Prostate gland (tissue), 2 donors: Measurements from ENCODE around the gene ARHGAP6. TPM values are rescaled to one million over a fixed set of nuclear protein-coding genes. Genes with fewer than 3 reads are reported as not detected.
"Not testable (repeated sequence)": the region's sequence is repeated elsewhere in the genome, so short reads cannot be mapped to it uniquely, and the experiment has no call there.

Source experiments
- DNase-seq: peaks from one replicate; pipeline ENCODE4 v3.0.0-alpha.2; 2019; ENCODE audit warnings: low spot score
- H3K27ac ChIP-seq, 2 donors: fragments of 200-600 bp; sonication (generic); 2 replicates each; pipeline ENCODE4 v1.5.1; 2017 to 2019
- H3K27me3 ChIP-seq: fragments of 200-600 bp; sonication (generic); replicated peaks from 2 replicates; pipeline ENCODE4 v1.5.1; 2019; ENCODE audit not compliant: insufficient read depth
- H3K36me3 ChIP-seq, 2 donors: fragments of 200-600 bp; sonication (generic); 1 replicate in 1 of 2; 2 replicates in 1 of 2; pipeline versions ENCODE4 v1.5.1 to v1.8.1; 2017 to 2019
- H3K4me1 ChIP-seq: fragments of 200-600 bp; sonication (generic); replicated peaks from 2 replicates; pipeline ENCODE4 v1.5.1; 2019
- H3K4me3 ChIP-seq, 2 donors: fragments of 200-600 bp; sonication (generic); 2 replicates each; pipeline ENCODE4 v1.5.1; 2017 to 2019
- H3K9me3 ChIP-seq: fragments of 200-600 bp; sonication (generic); 2 replicates; pipeline ENCODE4 v1.5.1; 2017
- POLR2A ChIP-seq: fragments of 450-650 bp; IDR thresholded peaks from one replicate; pipeline ENCODE4 v1.6.1; 2016; ENCODE audit warnings: antibody characterized with exemption, mild to moderate bottlenecking
- POLR2AphosphoS5 ChIP-seq: sonication (generic); formaldehyde crosslinking; IDR thresholded peaks from one replicate; pipeline ENCODE4 v1.6.1; 2017; ENCODE audit warnings: antibody characterized with exemption
- whole genome bisulfite sequencing: methylation state at CpG from one replicate; pipeline ENCODE4 v1.1.5; 2018; 5-methylcytosine and 5-hydroxymethylcytosine counted together
- intact Hi-C: fragments of 100-400 bp; cut with DNase I; formaldehyde crosslinking; loops from one replicate; pipeline ENCODE4 v1.14.2; 2022
- total RNA-seq, 2 donors: library from RNA; depleted of rRNA; stranded (reverse); fragments of >200 nt; gene quantifications; one replicate each; pipeline ENCODE4 v1.1.0, GENCODE V29; 2016
- TF ChIP-seq, protein P1 (sequence below), 4 experiments: fragments of 200-600 bp in 2 of 4; fragments of 450-650 bp in 2 of 4; sonication (generic) in 2 of 4; IDR thresholded peaks; 1 replicate in 3 of 4; 2 replicates in 1 of 4; pipeline ENCODE4 v1.5.1; 2016 to 2019; ENCODE audit warnings: antibody characterized with exemption in 4 of 4, mild to moderate bottlenecking in 2 of 4, moderate library complexity in 2 of 4

The ARHGAP6 gene
- total RNA-seq, 2 donors from 2014 or later: 72.6 to 73.7 TPM

GRCh38 chrX:11632732-11633131 lies 33.0 kb downstream of the ARHGAP6 start:
- no peak for DNase-seq
- 47% methylated on average over 1 of the region's 1 CpG for WGBS
- intact Hi-C loops: no loop called here
- Histone ChIP-seq H3K27me3 (no peaks in the 10 kb centered on the region), H3K4me3 (no peak overlapping the region), H3K4me1 (no peaks in the 10 kb centered on the region), H3K27ac (no peak overlapping the region), H3K36me3 (no peaks in the 10 kb centered on the region), H3K9me3 (no peaks in the 10 kb centered on the region)
- TF ChIP-seq POLR2A (no peak), POLR2AphosphoS5 (no peak)
- TF ChIP-seq, protein P1, sequence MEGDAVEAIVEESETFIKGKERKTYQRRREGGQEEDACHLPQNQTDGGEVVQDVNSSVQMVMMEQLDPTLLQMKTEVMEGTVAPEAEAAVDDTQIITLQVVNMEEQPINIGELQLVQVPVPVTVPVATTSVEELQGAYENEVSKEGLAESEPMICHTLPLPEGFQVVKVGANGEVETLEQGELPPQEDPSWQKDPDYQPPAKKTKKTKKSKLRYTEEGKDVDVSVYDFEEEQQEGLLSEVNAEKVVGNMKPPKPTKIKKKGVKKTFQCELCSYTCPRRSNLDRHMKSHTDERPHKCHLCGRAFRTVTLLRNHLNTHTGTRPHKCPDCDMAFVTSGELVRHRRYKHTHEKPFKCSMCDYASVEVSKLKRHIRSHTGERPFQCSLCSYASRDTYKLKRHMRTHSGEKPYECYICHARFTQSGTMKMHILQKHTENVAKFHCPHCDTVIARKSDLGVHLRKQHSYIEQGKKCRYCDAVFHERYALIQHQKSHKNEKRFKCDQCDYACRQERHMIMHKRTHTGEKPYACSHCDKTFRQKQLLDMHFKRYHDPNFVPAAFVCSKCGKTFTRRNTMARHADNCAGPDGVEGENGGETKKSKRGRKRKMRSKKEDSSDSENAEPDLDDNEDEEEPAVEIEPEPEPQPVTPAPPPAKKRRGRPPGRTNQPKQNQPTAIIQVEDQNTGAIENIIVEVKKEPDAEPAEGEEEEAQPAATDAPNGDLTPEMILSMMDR (IDR thresholded peaks at IDR 0.05): no peak

- no peak for DNase-seq
- H3K36me3 ChIP-seq: no peaks in the 10 kb centered on the region
- H3K4me1 ChIP-seq: no peaks in the 10 kb centered on the region
- no peak overlapping the region for H3K27ac ChIP-seq
- intact Hi-C loops: loop anchor here (5.0 kb wide), 1 partner anchor 38 kb away; the partner anchor contains the start of gene ARHGAP6
- H3K4me3 ChIP-seq: no peak overlapping the region
- WGBS: 17% methylated on average over 4 of the region's 4 CpGs
- no peaks in the 10 kb centered on the region for H3K9me3 ChIP-seq
- H3K27me3 ChIP-seq: no peaks in the 10 kb centered on the region
- TF ChIP-seq, protein P1 (IDR thresholded peaks at IDR 0.05): no peak
- TF ChIP-seq POLR2AphosphoS5 (no peak), POLR2A (no peak)
These were observed 36.0 kb downstream of the ARHGAP6 start for GRCh38 chrX:11629593-11630211.

- Histone ChIP-seq H3K4me1 (no peaks in the 10 kb centered on the region), H3K4me3 (no peak overlapping the region), H3K9me3 (no peaks in the 10 kb centered on the region), H3K27ac (no peak overlapping the region), H3K36me3 (no peaks in the 10 kb centered on the region), H3K27me3 (no peaks in the 10 kb centered on the region)
- no peak for TF ChIP-seq POLR2A
- no peak for TF ChIP-seq POLR2AphosphoS5
- TF ChIP-seq, protein P1 (IDR thresholded peaks at IDR 0.05): no peak
- intact Hi-C loops: loop anchor here (5.0 kb wide), 1 partner anchor 39 kb away; the partner anchor contains the start of gene ARHGAP6
- DNase-seq: no peak
- 83% methylated on average over 5 of the region's 5 CpGs for WGBS
These were observed 37.3 kb downstream of the ARHGAP6 start for GRCh38 chrX:11628399-11628798.

- Histone ChIP-seq H3K4me1 (no peaks in the 10 kb centered on the region), H3K36me3 (no peaks in the 10 kb centered on the region), H3K27me3 (no peaks in the 10 kb centered on the region), H3K27ac (no peak overlapping the region), H3K4me3 (no peak overlapping the region), H3K9me3 (no peaks in the 10 kb centered on the region)
- intact Hi-C loops: loop anchor here (5.0 kb wide), 1 partner anchor 41 kb away; the partner anchor contains the start of gene ARHGAP6
- DNase-seq: no peak
- TF ChIP-seq, protein P1 (IDR thresholded peaks at IDR 0.05): no peak
- TF ChIP-seq POLR2A (no peak), POLR2AphosphoS5 (no peak)
These were observed 39.4 kb downstream of the ARHGAP6 start for GRCh38 chrX:11626351-11626750.

DNA sequence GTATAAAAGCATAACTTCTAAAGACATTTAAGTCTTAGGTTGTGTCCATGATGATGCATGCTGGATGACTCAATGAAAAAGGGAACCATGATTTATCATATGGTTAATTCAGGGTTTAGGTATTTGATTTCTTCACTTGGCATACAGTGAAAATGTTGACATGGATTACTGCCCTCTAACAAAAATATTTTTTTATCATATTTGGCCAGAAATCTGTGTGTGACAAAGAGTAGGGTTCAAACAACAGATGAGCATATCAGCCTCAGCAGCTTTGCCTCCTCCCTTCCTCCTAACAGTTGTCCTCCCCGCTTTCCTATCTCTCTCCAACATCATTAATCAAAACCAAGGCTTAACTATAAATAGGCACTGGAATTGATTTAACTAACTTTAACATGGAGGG lies 46.3 kb downstream of the ARHGAP6 start:
- 58% methylated on average over 1 of the region's 1 CpG for WGBS
- Histone ChIP-seq H3K27ac (no peak overlapping the region), H3K27me3 (no peaks in the 10 kb centered on the region), H3K4me3 (no peak overlapping the region), H3K36me3 (no peaks in the 10 kb centered on the region), H3K4me1 (no peaks in the 10 kb centered on the region), H3K9me3 (no peaks in the 10 kb centered on the region)
- TF ChIP-seq, protein P1 (IDR thresholded peaks at IDR 0.05): no peak
- no peak for TF ChIP-seq POLR2A
- no peak for TF ChIP-seq POLR2AphosphoS5
- no peak for DNase-seq
- intact Hi-C loops: no loop called here

DNA sequence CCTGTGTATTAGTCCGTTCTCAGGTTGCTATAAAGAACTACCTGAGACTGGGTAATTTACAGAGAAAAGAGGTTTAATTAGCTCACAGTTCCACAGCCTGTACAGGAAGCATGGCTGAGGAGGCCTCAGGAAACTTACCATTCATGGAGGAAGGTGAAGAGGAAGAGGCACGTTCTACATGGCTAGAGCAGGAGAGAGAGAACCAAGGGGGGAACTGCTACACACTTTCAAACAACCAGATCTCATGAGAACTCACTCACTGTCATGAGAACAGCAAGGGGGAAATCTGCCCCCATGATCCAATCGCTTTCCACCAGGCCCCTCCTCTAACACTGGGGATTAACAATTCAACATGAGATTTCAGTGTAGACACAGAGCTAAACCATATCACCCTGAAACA lies 51.5 kb downstream of the ARHGAP6 start:
- H3K36me3 ChIP-seq, intact Hi-C loops, H3K27ac ChIP-seq, H3K27me3 ChIP-seq, H3K9me3 ChIP-seq, H3K4me1 ChIP-seq, H3K4me3 ChIP-seq, DNase-seq: not testable (repeated sequence)
- 78% methylated on average over 2 of the region's 3 CpGs for WGBS
